ENCODE measurements around the gene CTNS.

Gene CTNS

DNA sequence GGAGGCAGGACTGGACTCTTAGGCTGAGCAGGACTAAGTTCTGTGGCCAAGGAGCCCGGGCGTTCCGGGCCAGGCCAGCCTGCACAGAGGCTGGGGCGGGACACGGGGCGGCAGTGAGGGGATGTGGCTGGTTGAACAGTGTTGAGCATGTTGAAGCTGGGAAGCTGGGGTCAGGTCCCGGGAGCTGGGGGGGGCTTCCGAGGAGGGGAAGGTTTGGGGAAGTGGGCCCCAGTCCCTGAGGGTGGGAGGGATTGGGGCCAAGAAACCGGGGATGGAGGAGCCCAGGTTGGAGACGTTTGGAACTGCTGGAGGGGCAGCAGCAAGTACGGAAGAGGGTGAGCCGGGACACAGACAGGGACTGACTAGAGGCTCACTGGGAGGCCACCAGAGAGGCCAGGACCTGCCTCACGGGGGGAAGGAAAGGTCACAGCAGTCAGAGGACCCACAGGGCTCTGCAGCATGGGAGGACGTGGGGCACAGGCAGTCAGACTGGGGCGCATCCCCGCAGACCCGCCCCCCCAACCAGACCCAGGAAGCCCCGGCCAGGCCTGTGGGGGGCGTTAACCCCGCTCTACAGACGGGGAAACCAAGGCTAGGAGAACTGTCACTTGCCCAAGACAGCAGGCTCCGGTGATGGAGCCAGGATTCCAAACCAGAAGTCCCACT is 22.4 kb downstream of the CTNS start:
- no peak for DNase-seq (ENCODE audit: low spot score)
- TF ChIP-seq, protein P1, sequence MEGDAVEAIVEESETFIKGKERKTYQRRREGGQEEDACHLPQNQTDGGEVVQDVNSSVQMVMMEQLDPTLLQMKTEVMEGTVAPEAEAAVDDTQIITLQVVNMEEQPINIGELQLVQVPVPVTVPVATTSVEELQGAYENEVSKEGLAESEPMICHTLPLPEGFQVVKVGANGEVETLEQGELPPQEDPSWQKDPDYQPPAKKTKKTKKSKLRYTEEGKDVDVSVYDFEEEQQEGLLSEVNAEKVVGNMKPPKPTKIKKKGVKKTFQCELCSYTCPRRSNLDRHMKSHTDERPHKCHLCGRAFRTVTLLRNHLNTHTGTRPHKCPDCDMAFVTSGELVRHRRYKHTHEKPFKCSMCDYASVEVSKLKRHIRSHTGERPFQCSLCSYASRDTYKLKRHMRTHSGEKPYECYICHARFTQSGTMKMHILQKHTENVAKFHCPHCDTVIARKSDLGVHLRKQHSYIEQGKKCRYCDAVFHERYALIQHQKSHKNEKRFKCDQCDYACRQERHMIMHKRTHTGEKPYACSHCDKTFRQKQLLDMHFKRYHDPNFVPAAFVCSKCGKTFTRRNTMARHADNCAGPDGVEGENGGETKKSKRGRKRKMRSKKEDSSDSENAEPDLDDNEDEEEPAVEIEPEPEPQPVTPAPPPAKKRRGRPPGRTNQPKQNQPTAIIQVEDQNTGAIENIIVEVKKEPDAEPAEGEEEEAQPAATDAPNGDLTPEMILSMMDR (IDR thresholded peaks at IDR 0.05; ENCODE audit: extremely low read depth, missing control alignments), result no peak

DNA sequence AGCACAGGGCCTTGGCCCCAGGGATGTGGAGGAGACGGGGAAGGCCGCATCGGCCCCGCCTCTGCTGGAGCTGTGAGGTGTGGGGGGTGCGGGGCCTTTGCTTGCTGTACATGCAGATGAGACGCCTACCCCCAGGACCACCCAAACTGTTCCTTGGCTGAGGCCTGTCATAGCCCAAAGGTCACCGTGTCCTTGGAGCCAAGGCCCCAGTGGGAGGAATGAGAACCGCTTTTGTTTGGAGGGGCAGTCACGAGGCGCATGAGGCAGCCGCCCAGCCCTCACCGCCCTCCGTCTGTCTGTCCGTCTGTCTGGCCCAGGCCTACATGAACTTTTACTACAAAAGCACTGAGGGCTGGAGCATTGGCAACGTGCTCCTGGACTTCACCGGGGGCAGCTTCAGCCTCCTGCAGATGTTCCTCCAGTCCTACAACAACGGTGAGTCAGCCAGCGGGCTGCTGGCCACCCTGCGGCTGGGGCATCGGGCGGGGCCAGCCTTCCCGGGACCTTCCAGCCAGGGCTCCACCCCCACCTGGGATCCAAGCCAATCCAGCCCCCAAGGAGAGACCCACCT is 23.1 kb downstream of the CTNS start:
- TF ChIP-seq, protein P1 (IDR thresholded peaks at IDR 0.05; ENCODE audit: extremely low read depth, missing control alignments), result no peak
- no peak for DNase-seq (ENCODE audit: low spot score)

DNA sequence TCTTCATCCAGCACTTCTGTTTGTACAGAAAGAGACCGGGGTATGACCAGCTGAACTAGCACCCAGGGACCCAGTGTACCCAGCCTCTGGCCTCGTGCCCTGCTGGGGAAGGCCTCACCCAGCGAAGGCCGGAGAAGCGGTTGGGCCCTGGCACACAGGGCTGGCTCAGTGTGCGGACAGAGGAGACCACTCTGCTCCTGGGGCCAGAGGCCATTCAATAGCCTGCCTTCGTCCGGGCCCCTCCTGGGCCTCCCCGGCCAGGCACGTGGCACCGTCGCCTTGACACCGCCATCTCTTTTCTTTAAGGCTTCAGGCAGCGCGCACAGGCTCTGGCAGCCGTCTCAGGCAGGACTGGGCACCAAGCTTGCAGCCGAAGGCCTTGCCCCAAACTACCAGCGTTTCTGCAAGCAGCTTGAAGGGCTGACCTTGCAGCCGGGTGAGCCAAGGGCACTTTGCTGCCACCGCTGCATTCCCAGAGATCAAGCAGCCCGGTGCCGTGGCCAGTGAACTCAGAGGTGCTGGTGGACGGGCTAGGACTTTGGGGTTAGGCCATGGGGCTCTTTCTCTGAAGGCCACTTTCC is 23.8 kb downstream of the CTNS start:
- no peak for DNase-seq (ENCODE audit: low spot score)
- TF ChIP-seq, protein P1 (IDR thresholded peaks at IDR 0.05; ENCODE audit: extremely low read depth, missing control alignments), result no peak

DNA sequence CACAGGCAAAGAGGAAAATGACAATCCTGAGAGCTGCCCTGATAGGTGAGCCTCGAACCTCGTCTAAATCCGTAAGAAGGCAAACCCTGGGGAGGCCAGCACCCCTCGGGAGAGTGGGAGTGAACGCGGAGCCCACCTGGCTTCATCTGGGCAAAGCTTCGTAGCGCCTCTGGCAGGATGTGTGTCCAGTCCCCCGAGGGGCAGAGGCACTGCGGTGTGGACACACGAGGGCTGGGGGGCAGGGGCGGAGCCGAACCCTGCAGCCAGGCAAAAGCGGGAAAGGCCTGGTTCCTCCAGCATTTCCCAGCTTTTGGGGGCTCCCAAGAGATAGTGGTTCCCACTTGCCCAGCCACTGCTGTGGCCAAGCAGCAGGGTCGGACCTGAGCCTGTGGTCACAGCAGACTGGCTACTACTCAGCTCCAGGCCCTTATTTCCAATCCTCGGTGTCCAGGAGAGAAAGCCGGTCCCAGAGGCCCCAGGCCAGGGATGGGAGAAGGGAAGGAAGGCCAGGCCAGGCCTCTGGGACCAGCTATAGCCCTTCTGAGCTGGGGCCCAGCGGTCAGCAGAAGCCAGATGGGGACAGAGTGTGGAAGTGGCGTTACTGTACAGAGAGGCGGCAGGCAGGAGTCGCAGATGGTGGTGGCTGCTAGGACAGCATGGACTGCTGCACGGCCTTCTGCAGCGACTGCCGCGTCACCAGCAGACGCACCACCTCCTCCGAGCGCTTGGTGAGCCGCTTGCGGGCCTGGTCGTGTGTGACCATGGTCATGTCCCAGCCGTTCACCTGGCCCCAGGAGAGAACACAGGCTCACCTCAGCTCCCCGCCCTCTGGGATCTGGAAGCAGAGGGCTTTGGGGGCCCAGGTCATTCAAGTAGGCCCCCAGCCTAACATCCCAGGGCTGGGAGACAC is 26.8 kb downstream of the CTNS start:
- no peak for DNase-seq (ENCODE audit: low spot score)
- TF ChIP-seq, protein P1 (IDR thresholded peaks at IDR 0.05; ENCODE audit: extremely low read depth, missing control alignments), result no peak

DNA sequence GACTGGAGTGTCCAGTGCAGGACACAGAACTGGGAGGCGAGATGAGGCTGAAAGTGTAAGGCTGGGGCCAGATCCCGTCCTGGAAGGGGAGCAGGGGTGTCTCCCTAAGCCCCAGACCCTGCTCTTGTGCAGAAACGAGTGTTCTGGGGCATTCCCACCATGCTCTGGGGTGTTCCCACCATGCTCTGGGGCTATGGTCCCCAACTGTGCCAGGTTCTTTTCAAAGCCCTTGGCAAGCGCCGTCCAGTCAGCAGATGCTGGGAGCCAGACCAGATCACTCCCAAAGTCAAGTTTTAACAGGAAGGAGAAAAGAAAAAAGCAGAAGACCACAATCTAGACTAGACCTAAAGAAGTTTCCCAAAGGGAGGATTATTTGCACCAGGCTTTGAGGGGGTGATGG is 29.3 kb downstream of the CTNS start:
- TF ChIP-seq, protein P1 (IDR thresholded peaks at IDR 0.05; ENCODE audit: extremely low read depth, missing control alignments), result no peak
- no peak for DNase-seq (ENCODE audit: low spot score)

DNA sequence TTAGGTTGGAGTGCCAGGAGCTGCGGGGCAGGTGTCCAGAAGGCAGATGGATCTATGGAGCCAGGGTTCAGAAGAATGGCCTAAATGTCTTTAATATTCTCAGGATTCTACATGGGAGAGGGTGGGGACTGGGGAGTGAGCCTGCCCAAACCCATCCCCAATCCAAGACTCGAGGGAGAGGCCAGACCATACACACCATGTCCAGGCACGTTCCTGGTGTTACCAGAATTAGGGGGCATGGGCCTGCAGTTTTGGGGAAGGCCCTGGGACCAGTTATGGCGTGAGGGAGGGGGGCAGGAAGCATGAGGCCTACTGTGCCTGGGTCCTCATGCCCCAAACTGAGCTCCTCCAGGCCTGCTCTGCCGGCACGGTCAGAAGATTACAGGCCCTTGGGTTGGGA is 30.0 kb downstream of the CTNS start:
- TF ChIP-seq, protein P1 (IDR thresholded peaks at IDR 0.05; ENCODE audit: extremely low read depth, missing control alignments), result no peak
- DNase-seq (ENCODE audit: low spot score), result no peak
